ENCODE data around the gene PMFBP1.

Gene PMFBP1

DNA sequence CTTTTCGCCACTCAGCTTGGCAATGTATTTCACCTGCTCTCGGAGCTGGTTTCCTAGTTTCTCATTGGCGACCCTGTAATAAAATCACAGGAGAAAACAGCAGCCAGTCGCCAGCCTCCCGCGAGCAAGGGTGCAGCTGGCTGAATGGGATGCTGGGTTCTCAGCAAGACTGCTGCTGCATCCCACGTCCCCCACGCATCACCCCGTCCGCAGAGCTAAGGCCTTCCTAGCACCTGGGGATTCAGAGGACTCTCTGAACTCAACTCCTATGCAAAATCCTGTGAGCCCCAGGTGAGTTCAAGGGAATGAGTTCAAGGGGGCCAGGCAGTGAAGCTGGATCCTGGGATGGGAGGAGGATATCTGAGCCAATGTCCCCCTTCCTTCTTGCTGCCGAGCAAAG lies 49.0 kb downstream of the PMFBP1 start:
- no peak for DNase-seq (ENCODE audit: extremely low read depth, low read depth)
- TF ChIP-seq, protein P1, sequence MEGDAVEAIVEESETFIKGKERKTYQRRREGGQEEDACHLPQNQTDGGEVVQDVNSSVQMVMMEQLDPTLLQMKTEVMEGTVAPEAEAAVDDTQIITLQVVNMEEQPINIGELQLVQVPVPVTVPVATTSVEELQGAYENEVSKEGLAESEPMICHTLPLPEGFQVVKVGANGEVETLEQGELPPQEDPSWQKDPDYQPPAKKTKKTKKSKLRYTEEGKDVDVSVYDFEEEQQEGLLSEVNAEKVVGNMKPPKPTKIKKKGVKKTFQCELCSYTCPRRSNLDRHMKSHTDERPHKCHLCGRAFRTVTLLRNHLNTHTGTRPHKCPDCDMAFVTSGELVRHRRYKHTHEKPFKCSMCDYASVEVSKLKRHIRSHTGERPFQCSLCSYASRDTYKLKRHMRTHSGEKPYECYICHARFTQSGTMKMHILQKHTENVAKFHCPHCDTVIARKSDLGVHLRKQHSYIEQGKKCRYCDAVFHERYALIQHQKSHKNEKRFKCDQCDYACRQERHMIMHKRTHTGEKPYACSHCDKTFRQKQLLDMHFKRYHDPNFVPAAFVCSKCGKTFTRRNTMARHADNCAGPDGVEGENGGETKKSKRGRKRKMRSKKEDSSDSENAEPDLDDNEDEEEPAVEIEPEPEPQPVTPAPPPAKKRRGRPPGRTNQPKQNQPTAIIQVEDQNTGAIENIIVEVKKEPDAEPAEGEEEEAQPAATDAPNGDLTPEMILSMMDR (IDR thresholded peaks at IDR 0.05; ENCODE audit: low read depth, low read length, missing control alignments) = no peak

DNA sequence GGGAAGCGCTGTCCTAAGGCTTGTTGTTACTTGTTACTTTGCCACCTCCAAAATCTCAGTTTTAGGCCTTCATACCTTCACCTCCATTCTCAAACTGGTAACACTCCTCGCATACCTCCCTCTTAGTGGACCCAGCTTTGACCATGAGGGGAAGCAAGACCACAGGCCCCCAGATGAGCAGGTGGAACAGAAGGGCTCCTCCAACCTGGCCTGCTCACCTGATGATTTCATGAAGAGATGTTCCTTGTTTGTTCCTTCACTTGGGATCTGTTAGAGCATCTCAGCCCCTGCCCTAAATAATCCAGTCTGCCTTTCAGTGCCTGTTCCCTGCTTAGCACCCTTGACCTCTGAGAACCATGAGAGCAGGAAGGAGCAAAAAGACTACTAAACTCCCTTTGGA lies 49.6 kb downstream of the PMFBP1 start:
- TF ChIP-seq, protein P1 (IDR thresholded peaks at IDR 0.05; ENCODE audit: low read depth, low read length, missing control alignments) = no peak
- no peak for DNase-seq (ENCODE audit: extremely low read depth, low read depth)

More for the DNA sequence above, 49.0 kb downstream of the PMFBP1 start:
- no peak overlapping the region for H3K4me3 ChIP-seq (replicated peaks; ENCODE audit: low read depth, low read length)

DNA sequence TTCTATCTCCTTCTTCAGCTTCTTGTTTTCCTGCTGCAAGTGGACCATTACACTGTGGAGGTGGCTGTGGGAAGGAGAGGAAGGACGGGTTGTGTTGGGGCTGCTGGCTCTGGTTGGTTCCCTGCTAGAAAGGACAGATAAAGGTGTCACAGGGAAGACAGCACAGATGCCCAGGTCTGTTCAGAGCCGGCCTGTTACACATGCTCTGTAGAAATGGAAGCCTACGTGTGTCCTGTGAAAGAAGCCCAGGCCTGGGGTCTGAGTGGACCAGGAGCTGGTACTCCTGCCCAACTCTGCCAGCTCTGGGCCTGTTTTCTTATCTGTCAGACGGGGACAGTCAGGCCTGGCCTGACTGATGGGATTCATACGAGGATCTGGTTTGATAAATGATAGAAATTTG lies 51.9 kb downstream of the PMFBP1 start:
- no peak overlapping the region for H3K4me3 ChIP-seq (replicated peaks; ENCODE audit: low read depth, low read length)
- no peak for DNase-seq (ENCODE audit: extremely low read depth, low read depth)
- TF ChIP-seq, protein P1 (IDR thresholded peaks at IDR 0.05; ENCODE audit: low read depth, low read length, missing control alignments) = no peak

More for the DNA sequence above, 49.6 kb downstream of the PMFBP1 start:
- no peak overlapping the region for H3K4me3 ChIP-seq (replicated peaks; ENCODE audit: low read depth, low read length)

DNA sequence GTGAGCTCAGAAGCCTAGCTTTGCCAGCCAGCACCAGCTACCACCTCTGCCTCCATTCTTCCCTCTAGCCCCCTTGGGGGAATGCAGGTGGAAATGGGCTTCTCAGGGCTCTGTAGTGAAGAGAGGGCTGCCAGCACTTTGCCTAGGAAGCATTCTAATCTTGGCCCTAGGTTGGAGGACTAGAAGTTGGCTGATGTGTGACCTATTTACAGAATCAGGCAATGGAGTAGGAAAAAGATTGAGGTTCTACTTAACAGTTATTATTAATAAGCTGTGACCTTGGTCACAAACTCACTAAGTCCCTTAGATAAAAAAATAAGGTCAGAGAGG lies 58.4 kb downstream of the PMFBP1 start:
- DNase-seq (ENCODE audit: extremely low read depth, low read depth) = no peak
- H3K4me3 ChIP-seq (replicated peaks; ENCODE audit: low read depth, low read length) = no peak overlapping the region
- TF ChIP-seq, protein P1 (IDR thresholded peaks at IDR 0.05; ENCODE audit: low read depth, low read length, missing control alignments) = no peak

DNA sequence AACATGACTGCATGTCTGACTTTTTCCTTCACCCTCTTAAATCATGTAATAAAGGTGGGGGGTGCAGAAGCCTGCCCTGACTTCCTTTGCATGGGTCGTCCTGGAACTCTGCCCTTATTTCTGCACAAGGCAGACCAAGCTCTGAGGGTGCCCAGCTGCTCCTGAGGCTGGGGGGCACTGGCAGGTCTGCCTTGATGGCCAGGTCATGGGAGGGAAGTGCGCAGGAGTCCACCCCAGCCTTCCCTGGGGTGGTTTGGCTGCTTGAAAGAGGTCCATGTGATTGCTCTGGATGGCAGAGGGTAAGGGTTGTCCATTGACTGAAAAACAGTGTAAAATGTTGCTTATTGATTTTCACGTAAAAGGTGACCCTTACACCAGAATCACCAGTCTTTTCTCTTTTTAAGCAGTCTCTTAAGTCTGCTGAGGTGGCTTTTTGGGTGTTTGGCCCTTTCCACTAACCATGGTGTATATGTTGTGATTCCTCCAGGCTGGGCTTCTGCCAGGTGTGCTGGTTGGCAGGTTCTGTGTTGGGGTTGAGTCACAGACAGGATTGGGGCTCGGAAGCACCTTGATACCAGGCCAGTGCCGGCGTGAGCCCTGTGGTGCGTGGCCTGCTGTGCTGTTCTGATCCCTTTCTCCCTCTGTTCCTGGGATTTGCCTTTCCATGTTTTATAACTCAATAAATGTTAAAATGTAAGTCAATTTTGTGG lies 58.9 kb downstream of the PMFBP1 start:
- DNase-seq (ENCODE audit: extremely low read depth, low read depth) = no peak
- TF ChIP-seq, protein P1 (IDR thresholded peaks at IDR 0.05; ENCODE audit: low read depth, low read length, missing control alignments) = no peak
- H3K4me3 ChIP-seq (replicated peaks; ENCODE audit: low read depth, low read length) = no peak overlapping the region

DNA sequence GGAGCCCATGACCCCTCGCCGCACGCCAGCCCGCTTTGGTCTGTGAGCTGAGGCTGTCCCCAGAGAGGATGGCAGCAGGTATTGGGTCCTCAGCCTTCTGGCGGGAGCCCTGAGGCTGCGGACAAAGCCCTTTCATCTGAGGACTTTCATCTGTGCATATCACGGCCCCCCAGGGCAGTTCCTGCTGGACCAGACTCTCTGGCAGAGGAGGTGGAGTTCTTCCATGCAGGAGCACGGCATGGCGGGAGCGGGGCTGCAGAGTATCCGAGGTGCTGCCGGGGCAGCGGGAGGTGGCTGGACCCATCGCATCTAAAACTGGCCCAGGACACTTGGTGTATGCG lies 59.5 kb downstream of the PMFBP1 start:
- TF ChIP-seq, protein P1 (IDR thresholded peaks at IDR 0.05; ENCODE audit: low read depth, low read length, missing control alignments) = no peak
- H3K4me3 ChIP-seq (replicated peaks; ENCODE audit: low read depth, low read length) = no peak overlapping the region
- DNase-seq (ENCODE audit: extremely low read depth, low read depth) = no peak
